Left kidney (tissue), 2 donors: ENCODE data around the gene PDE3A. TPM values are rescaled to one million over a fixed set of nuclear protein-coding genes. Genes with fewer than 3 reads are reported as not detected.
A peak's percentile ranks its signal among the peaks of the same experiment; 100 is the strongest.
"Not testable (repeated sequence)": the region's sequence is repeated elsewhere in the genome, so short reads cannot be mapped to it uniquely, and the experiment has no call there.

ENCODE experiments used
- DNase-seq: peaks from one replicate; pipeline ENCODE4 v3.0.0-alpha.2; 2013
- polyA plus RNA-seq: library from polyadenylated mRNA; unstranded; fragments of 120-200 nt; gene quantifications from one replicate; pipeline ENCODE4 v1.2.1, GENCODE V29; 2013; ENCODE audit not compliant: insufficient read length

PDE3A gene
- polyA plus RNA-seq, 1 donor: 26.8 TPM

GRCh38 chr12:20549108-20549719 is 180.9 kb downstream of the PDE3A start:
- DNase-seq: peak; percentile 49

GRCh38 chr12:20551742-20552442 is 183.6 kb downstream of the PDE3A start:
- DNase-seq: not testable (repeated sequence)

- DNase-seq: not testable (repeated sequence)
Observed at GRCh38 chr12:20552586-20552985, 184.2 kb downstream of the PDE3A start.

- no peak for DNase-seq
Observed at GRCh38 chr12:20555015-20555414, 186.7 kb downstream of the PDE3A start.

GRCh38 chr12:20555771-20556170 is 187.4 kb downstream of the PDE3A start:
- no peak for DNase-seq

- DNase-seq: no peak
Observed at GRCh38 chr12:20557096-20557495, 188.8 kb downstream of the PDE3A start.

GRCh38 chr12:20560935-20561334 is 192.6 kb downstream of the PDE3A start:
- DNase-seq: no peak

- DNase-seq: no peak
Observed at GRCh38 chr12:20561871-20562270, 193.5 kb downstream of the PDE3A start.

- DNase-seq: no peak
Observed at GRCh38 chr12:20567413-20567812, 199.1 kb downstream of the PDE3A start.

- no peak for DNase-seq
Observed at GRCh38 chr12:20572451-20572850, 204.1 kb downstream of the PDE3A start.

- no peak for DNase-seq
Observed at GRCh38 chr12:20576528-20576927, 208.2 kb downstream of the PDE3A start.

GRCh38 chr12:20577054-20577453 is 208.7 kb downstream of the PDE3A start:
- no peak for DNase-seq

- DNase-seq: no peak
Observed at GRCh38 chr12:20578142-20578541, 209.8 kb downstream of the PDE3A start.

- no peak for DNase-seq
Observed at GRCh38 chr12:20585055-20585625, 216.8 kb downstream of the PDE3A start.

GRCh38 chr12:20585913-20586312 is 217.6 kb downstream of the PDE3A start:
- DNase-seq: no peak

- DNase-seq: no peak
Observed at GRCh38 chr12:20588042-20588441, 219.7 kb downstream of the PDE3A start.

- no peak for DNase-seq
Observed at GRCh38 chr12:20590570-20590969, 222.2 kb downstream of the PDE3A start.

- DNase-seq: no peak
Observed at GRCh38 chr12:20592556-20592955, 224.2 kb downstream of the PDE3A start.

GRCh38 chr12:20593611-20594010 is 225.3 kb downstream of the PDE3A start:
- no peak for DNase-seq

GRCh38 chr12:20596061-20596460 is 227.7 kb downstream of the PDE3A start:
- no peak for DNase-seq

GRCh38 chr12:20599757-20600156 is 231.4 kb downstream of the PDE3A start:
- DNase-seq: no peak

GRCh38 chr12:20601668-20602280 is 233.4 kb downstream of the PDE3A start:
- DNase-seq: peak; percentile 38
